Cardiac septum (tissue), 1 donor: ENCODE measurements around the gene CBFB. TPM values are rescaled to one million over a fixed set of nuclear protein-coding genes. Genes with fewer than 3 reads are reported as not detected.
"Not testable (repeated sequence)": the region's sequence is repeated elsewhere in the genome, so short reads cannot be mapped to it uniquely, and the experiment has no call there.

Source experiments
- DNase-seq: peaks from one replicate; pipeline ENCODE4 v3.0.0-alpha.2; 2020; ENCODE audit warnings: low spot score
- intact Hi-C: fragments of 100-400 bp; cut with DNase I; formaldehyde crosslinking; loops from one replicate; pipeline ENCODE4 v1.14.0; 2022
- total RNA-seq: library from RNA; stranded (reverse); fragmentation: NEBNext Ultra II Directional; extraction: Animal tissue kit (Norgen Biotek cat#: 25700); gene quantifications from one replicate; pipeline ENCODE4 v1.2.1, GENCODE V29; 2021
- donor health status: DM: no; HTN: no; CAD: no.

Gene CBFB
- total RNA-seq, 1 donor from 2014 or later: 33.7 TPM

GRCh38 chr16:67035364-67035763 lies 6.4 kb downstream of the CBFB start:
- intact Hi-C loops: no loop called here

GRCh38 chr16:67036323-67036741 lies 7.4 kb downstream of the CBFB start:
- intact Hi-C loops: no loop called here
- DNase-seq: no peak

More at GRCh38 chr16:67035364-67035763, 6.4 kb downstream of the CBFB start:
- no peak for DNase-seq

GRCh38 chr16:67039260-67040020 lies 10.5 kb downstream of the CBFB start:
- no peak for DNase-seq
- intact Hi-C loops: no loop called here

GRCh38 chr16:67040166-67040565 lies 11.2 kb downstream of the CBFB start:
- intact Hi-C loops: no loop called here
- no peak for DNase-seq

- intact Hi-C loops: no loop called here
- no peak for DNase-seq
Observed at GRCh38 chr16:67040906-67041305, 12.0 kb downstream of the CBFB start.

- DNase-seq, intact Hi-C loops: not testable (repeated sequence)
Observed at GRCh38 chr16:67041520-67041919, 12.6 kb downstream of the CBFB start.

GRCh38 chr16:67043420-67043819 lies 14.5 kb downstream of the CBFB start:
- intact Hi-C loops: no loop called here

GRCh38 chr16:67050796-67051195 lies 21.8 kb downstream of the CBFB start:
- intact Hi-C loops: no loop called here
- DNase-seq: no peak

More at GRCh38 chr16:67043420-67043819, 14.5 kb downstream of the CBFB start:
- DNase-seq: no peak

GRCh38 chr16:67052399-67052798 lies 23.4 kb downstream of the CBFB start:
- intact Hi-C loops: no loop called here

GRCh38 chr16:67053767-67054334 lies 24.9 kb downstream of the CBFB start:
- no peak for DNase-seq
- intact Hi-C loops: no loop called here

More at GRCh38 chr16:67052399-67052798, 23.4 kb downstream of the CBFB start:
- DNase-seq: no peak

GRCh38 chr16:67054901-67055300 lies 26.0 kb downstream of the CBFB start:
- no peak for DNase-seq
- intact Hi-C loops: no loop called here

GRCh38 chr16:67055712-67056487 lies 27.0 kb downstream of the CBFB start:
- no peak for DNase-seq
- intact Hi-C loops: no loop called here

- no peak for DNase-seq
- intact Hi-C loops: no loop called here
Observed at GRCh38 chr16:67063008-67063407, 34.1 kb downstream of the CBFB start.

- intact Hi-C loops: no loop called here
- DNase-seq: no peak
Observed at GRCh38 chr16:67068212-67068753, 39.3 kb downstream of the CBFB start.

- intact Hi-C loops: no loop called here
Observed at GRCh38 chr16:67071476-67072048, 42.6 kb downstream of the CBFB start.

GRCh38 chr16:67075331-67075730 lies 46.4 kb downstream of the CBFB start:
- DNase-seq: no peak
- intact Hi-C loops: no loop called here

More at GRCh38 chr16:67071476-67072048, 42.6 kb downstream of the CBFB start:
- DNase-seq: no peak

- no peak for DNase-seq
- intact Hi-C loops: no loop called here
Observed at GRCh38 chr16:67077871-67078270, 48.9 kb downstream of the CBFB start.

GRCh38 chr16:67082100-67082499 lies 53.2 kb downstream of the CBFB start:
- intact Hi-C loops: no loop called here
- no peak for DNase-seq

- intact Hi-C loops: no loop called here
- no peak for DNase-seq
Observed at GRCh38 chr16:67082891-67083290, 53.9 kb downstream of the CBFB start.
